CD4-positive, alpha-beta memory T cell (primary cell): ENCODE results near the gene LCK. TPM values are rescaled to one million over a fixed set of nuclear protein-coding genes. Genes with fewer than 3 reads are reported as not detected.

Experiments used
- CTCF ChIA-PET: fragments of 350-600 bp; sonication (Branson Sonifier 250); formaldehyde crosslinking; loops from one replicate; lab custom pipeline; 2021; ENCODE audit warnings: inconsistent platforms; ENCODE audit not compliant: partially characterized antibody; lab: Charles Lee
- POLR2A ChIA-PET: fragments of 350-600 bp; sonication (Branson Sonifier 250); formaldehyde crosslinking; loops from one replicate; lab custom pipeline; 2021; ENCODE audit not compliant: partially characterized antibody; lab: Charles Lee
- DNase-seq, 5 donors: peaks; one replicate each; pipeline versions ENCODE4 v3.0.0 to v3.0.0-alpha.2; 2020 to 2022; ENCODE audit warnings: mixed read lengths in 1 of 5
- H3K27ac ChIP-seq: one replicate; pipeline ENCODE4 v1.7.0; 2013; ENCODE audit warnings: low read depth, low read length
- H3K27me3 ChIP-seq: 2 replicates; pipeline ENCODE4 v1.7.0; 2013; ENCODE audit warnings: mild to moderate bottlenecking, low read length, moderate library complexity; ENCODE audit not compliant: insufficient read depth
- H3K36me3 ChIP-seq: 2 replicates; pipeline ENCODE4 v1.7.0; 2013; ENCODE audit warnings: mild to moderate bottlenecking, low read length, moderate library complexity; ENCODE audit not compliant: insufficient read depth
- H3K4me1 ChIP-seq: 2 replicates; pipeline ENCODE4 v1.7.0; 2013; ENCODE audit warnings: mild to moderate bottlenecking, low read length, moderate library complexity; ENCODE audit not compliant: insufficient read depth
- H3K4me3 ChIP-seq, 2 donors: one replicate each; pipeline ENCODE4 v1.7.0; 2013; ENCODE audit warnings: low read length in 2 of 2, mild to moderate bottlenecking in 1 of 2
- H3K9me3 ChIP-seq, 2 donors: one replicate each; pipeline ENCODE4 v1.7.0; 2013; ENCODE audit warnings: low read length in 2 of 2, control low read depth in 1 of 2; ENCODE audit not compliant: control insufficient read depth in 1 of 2
- H3K27ac Mint-ChIP-seq, 7 donors: one replicate each; pipeline ENCODE4 v1.8.0; 2020 to 2021; ENCODE audit warnings: mixed read lengths in 7 of 7, mild to moderate bottlenecking in 6 of 7, inconsistent platforms in 3 of 7, moderate library complexity in 3 of 7
- H3K27me3 Mint-ChIP-seq, 2 donors: one replicate each; pipeline ENCODE4 v1.8.0; 2020 to 2021; ENCODE audit warnings: mixed read lengths in 2 of 2
- H3K36me3 Mint-ChIP-seq, 2 donors: one replicate each; pipeline ENCODE4 v1.8.0; 2020 to 2021; ENCODE audit warnings: mixed read lengths in 2 of 2, inconsistent platforms in 1 of 2, mild to moderate bottlenecking in 1 of 2
- H3K4me1 Mint-ChIP-seq, 4 donors: one replicate each; pipeline ENCODE4 v1.8.0; 2020 to 2021; ENCODE audit warnings: mixed read lengths in 4 of 4, mild to moderate bottlenecking in 1 of 4
- H3K4me3 Mint-ChIP-seq, 8 donors: one replicate each; pipeline ENCODE4 v1.8.0; 2020 to 2021; ENCODE audit warnings: mixed read lengths in 8 of 8, mild to moderate bottlenecking in 7 of 8, moderate library complexity in 6 of 8, inconsistent platforms in 3 of 8
- H3K9me3 Mint-ChIP-seq, 8 donors: one replicate each; pipeline ENCODE4 v1.8.0; 2020 to 2021; ENCODE audit warnings: mixed read lengths in 8 of 8, mild to moderate bottlenecking in 5 of 8, inconsistent platforms in 3 of 8, moderate library complexity in 1 of 8
- intact Hi-C: fragments of 100-400 bp; cut with micrococcal nuclease; formaldehyde crosslinking; loops from one replicate; pipeline ENCODE4 v1.15.1; 2023
- polyA plus RNA-seq, 2 donors: library from polyadenylated mRNA; unstranded; fragments of 300-500 nt; fragmentation: Illumina TruSeq; gene quantifications; one replicate each; pipeline ENCODE4 v1.2.3, GENCODE V29; 2021
- total RNA-seq, 2 experiments: library from RNA; stranded (reverse); gene quantifications; one replicate each; pipeline ENCODE4 v1.2.3, GENCODE V29; 2021

LCK gene
- total and polyA plus RNA-seq, 4 experiments from 2014 or later: 431 to 1,233 (median 608) TPM

DNA sequence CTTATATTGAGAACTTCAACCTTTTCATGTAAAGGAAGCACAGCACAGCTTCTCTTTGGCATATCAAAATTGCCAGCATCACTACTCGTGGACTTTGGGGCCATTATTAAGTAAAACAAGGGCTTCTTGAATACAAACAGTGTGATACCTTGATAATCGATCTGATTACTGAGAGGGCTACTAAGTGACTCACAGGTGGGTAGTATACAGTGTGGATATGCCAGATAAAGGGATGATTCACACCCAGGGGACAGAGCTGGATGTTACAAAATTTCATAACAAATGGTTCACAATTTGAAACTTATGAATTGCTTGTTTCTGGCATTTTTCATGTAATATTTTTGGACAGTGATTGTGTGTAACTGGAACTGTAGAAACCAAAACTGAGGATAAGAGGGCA is 56.3 kb downstream of the LCK start:
- DNase-seq: no peak
- POLR2A ChIA-PET: interaction anchor here (1.0 to 4.0 kb wide), 6 partner anchors 11 to 33 kb away, joined by 3 to 20 read pairs (median 5); partner anchors contain the start of gene HDAC1
- no peak overlapping the region for H3K4me3 ChIP-seq
- peaks cover 61% of the 10 kb centered on the region for H3K4me1 ChIP-seq
- Mint-ChIP-seq H3K4me1 (peaks cover 48 to 78% (median 58%) of the 10 kb centered on the region in 4 donors), H3K36me3 (peaks cover 31 to 48% of the 10 kb centered on the region in 2 donors), H3K27me3 (no peaks in the 10 kb centered on the region), H3K9me3 (no peaks in the 10 kb centered on the region), H3K27ac (peak overlapping the region; percentile 2 to 90 (median 44)), H3K4me3 (peak overlapping the region in 2 of 8 donors; percentile 8 to 43)
- H3K9me3 ChIP-seq: no peaks in the 10 kb centered on the region
- intact Hi-C loops: no loop called here
- H3K27me3 ChIP-seq: no peaks in the 10 kb centered on the region
- peak overlapping the region; percentile 12 for H3K27ac ChIP-seq
- peaks cover 23% of the 10 kb centered on the region for H3K36me3 ChIP-seq
- CTCF ChIA-PET: interaction anchor here (1.0 to 1.7 kb wide), 5 partner anchors 11 to 91 kb away, joined by 3 to 7 read pairs (median 3); partner anchors contain the start of gene HDAC1

DNA sequence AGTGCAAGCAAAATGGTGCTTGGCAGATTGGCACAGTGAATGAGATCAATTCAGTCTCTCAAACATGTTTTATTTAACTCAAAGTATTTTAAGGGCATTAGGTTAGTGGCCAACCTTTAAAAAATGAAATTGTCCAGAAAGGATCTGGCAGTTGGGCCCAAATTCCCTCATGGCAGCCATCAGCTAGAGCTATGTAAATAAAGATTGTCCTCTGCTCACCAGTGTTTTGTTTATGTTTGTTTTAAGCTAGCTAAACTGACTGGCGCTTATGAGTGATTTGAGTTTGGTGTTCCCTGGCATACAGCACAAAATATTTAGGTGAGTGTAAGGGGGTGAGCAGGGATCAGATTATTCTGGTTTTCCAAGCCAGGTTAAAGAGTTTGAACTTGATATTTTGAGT is 58.9 kb downstream of the LCK start:
- H3K4me1 ChIP-seq: peaks cover 61% of the 10 kb centered on the region
- no peaks in the 10 kb centered on the region for H3K27me3 ChIP-seq
- Mint-ChIP-seq H3K36me3 (peaks cover 24 to 40% of the 10 kb centered on the region in 2 donors), H3K27ac (peak overlapping the region; percentile 4 to 85 (median 78)), H3K4me1 (peaks cover 45 to 75% (median 60%) of the 10 kb centered on the region in 4 donors), H3K27me3 (no peaks in the 10 kb centered on the region), H3K4me3 (peak overlapping the region in 1 of 8 donors; percentile 20), H3K9me3 (no peaks in the 10 kb centered on the region)
- H3K36me3 ChIP-seq: peaks cover 9% of the 10 kb centered on the region
- ChIA-PET POLR2A (interaction anchor here (1.3 to 2.1 kb wide), 2 partner anchors 12 to 26 kb away, joined by 3 to 8 read pairs; partner anchors contain the start of gene MARCKSL1), CTCF (interaction anchor here (1.8 kb wide), 1 partner anchor 17 kb away, joined by 3 read pairs; no protein-coding TSS in a partner anchor)
- no peak for DNase-seq
- intact Hi-C loops: no loop called here
- no peaks in the 10 kb centered on the region for H3K9me3 ChIP-seq
- no peak overlapping the region for H3K4me3 ChIP-seq
- no peak overlapping the region for H3K27ac ChIP-seq

DNA sequence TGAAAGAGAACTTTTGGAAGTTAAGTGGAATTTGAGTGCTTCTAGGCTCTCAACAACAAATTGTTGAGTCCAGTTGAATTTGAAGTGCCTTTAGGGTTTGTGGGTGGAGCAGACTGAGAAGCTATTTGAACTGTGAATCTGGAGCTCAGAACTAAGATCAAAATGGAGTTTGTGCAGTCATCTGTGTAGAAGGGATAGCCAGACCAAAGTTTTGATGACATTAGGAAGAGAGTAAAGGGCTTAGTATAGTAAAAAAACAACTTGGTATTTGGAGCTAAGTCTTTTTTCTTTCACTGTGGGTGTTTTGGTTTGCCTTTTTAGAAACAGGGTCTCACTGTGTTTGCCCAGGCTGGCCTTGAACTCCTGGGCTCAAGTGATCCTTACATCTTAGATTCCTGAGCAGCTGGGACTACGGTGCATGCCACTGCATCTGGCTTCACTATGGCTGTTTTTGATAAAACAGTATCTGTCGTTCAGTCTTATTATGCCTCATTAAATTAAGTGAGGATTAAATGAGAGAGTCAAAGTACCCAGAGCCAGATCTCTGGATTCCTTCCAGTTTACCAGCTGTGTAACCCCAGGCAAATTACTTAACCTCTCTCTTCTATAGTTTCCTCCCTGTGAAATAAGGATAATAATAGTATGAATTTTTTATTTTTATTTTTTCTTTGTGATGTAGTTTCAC is 60.8 kb downstream of the LCK start:
- H3K36me3 Mint-ChIP-seq: peaks cover 25 to 34% of the 10 kb centered on the region in 2 donors
- Histone ChIP-seq H3K4me3 (no peak overlapping the region), H3K27me3 (no peaks in the 10 kb centered on the region), H3K36me3 (peaks cover 13% of the 10 kb centered on the region), H3K9me3 (no peaks in the 10 kb centered on the region), H3K4me1 (peaks cover 50% of the 10 kb centered on the region), H3K27ac (no peak overlapping the region)
- H3K4me3 Mint-ChIP-seq: no peak overlapping the region
- CTCF ChIA-PET: interaction anchor here (0.8 to 1.6 kb wide), 5 partner anchors 10 to 96 kb away, joined by 3 to 7 read pairs (median 3); partner anchors contain the start of gene MARCKSL1
- peaks cover 41 to 71% (median 57%) of the 10 kb centered on the region in 4 donors for H3K4me1 Mint-ChIP-seq
- DNase-seq: no peak
- intact Hi-C loops: no loop called here
- POLR2A ChIA-PET: interaction anchor here (0.7 to 1.9 kb wide), 6 partner anchors 8 to 82 kb away, joined by 3 to 13 read pairs (median 3); partner anchors contain the start of genes BSDC1, HDAC1 and MARCKSL1
- H3K9me3 Mint-ChIP-seq: no peaks in the 10 kb centered on the region
- H3K27ac Mint-ChIP-seq: peak overlapping the region; percentile 4 to 94 (median 68)
- no peaks in the 10 kb centered on the region for H3K27me3 Mint-ChIP-seq

DNA sequence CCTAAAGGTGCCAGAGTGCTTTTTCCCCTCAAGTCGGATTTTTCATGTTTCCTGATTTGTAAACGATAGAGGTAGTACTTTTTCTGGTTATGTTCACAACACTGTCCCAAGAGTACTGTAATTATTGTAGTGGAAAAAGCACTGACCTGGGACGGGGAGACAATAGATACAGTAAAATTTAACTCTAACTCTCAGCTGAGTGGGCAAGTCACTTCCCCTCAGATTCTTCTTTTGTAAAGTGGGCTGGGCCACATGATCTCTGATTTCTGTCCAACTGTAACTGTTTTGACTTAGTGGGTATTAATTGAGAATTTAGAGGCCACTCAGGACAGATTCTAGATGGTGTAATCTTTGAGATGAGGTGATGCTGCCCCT is 65.8 kb downstream of the LCK start:
- H3K36me3 Mint-ChIP-seq: peaks cover 20 to 30% of the 10 kb centered on the region in 2 donors
- peak overlapping the region in 5 of 7 donors; percentile 3 to 77 (median 70) for H3K27ac Mint-ChIP-seq
- Histone ChIP-seq H3K27ac (no peak overlapping the region), H3K4me3 (no peak overlapping the region), H3K36me3 (peaks cover 24% of the 10 kb centered on the region), H3K27me3 (no peaks in the 10 kb centered on the region), H3K9me3 (no peaks in the 10 kb centered on the region), H3K4me1 (peaks cover 34% of the 10 kb centered on the region)
- H3K9me3 Mint-ChIP-seq: no peaks in the 10 kb centered on the region
- no peak for DNase-seq
- no peak overlapping the region for H3K4me3 Mint-ChIP-seq
- H3K4me1 Mint-ChIP-seq: peaks cover 20 to 40% (median 33%) of the 10 kb centered on the region in 4 donors
- CTCF ChIA-PET: interaction anchor here (1.2 kb wide), 2 partner anchors 35 to 64 kb away, joined by 3 read pairs; no protein-coding TSS in a partner anchor
- POLR2A ChIA-PET: no interaction called here
- no peaks in the 10 kb centered on the region for H3K27me3 Mint-ChIP-seq
- intact Hi-C loops: no loop called here

DNA sequence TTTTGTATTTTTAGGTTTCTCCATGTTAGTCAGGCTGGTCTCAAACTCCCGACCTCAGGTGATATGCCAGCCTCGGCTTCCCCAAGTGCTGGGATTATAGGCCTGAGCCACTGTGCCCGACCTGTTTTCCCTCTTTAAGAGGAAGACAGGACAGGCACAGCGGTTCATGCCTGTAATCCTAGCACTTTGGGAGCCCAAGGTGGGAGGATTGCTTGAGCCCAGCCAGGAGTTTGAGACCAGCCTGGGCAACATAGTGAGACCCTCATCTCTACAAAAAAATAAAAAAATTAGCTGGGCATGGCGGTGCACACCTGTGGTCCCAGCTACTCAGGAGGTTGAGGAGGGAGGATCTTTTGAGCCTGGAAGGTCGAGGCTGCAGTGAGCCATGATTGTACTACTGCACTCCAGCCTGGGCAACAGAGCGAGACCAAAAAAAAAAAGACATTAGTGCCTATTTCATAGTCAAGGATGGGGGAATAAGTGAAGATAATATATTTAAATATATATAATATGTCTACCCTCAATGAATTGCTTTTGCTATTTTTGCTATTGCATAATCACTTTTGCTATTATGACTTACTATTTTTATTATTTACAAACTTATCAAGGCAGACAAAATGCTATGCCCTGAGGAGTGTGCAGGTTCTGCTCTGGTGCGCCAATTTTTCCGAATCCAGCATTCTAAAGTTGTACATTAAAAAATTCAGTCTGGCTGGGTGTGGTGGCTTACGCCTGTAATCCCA is 67.2 kb downstream of the LCK start:
- no peaks in the 10 kb centered on the region for H3K27me3 Mint-ChIP-seq
- Histone ChIP-seq H3K4me1 (peaks cover 44% of the 10 kb centered on the region), H3K36me3 (peaks cover 22% of the 10 kb centered on the region), H3K9me3 (no peaks in the 10 kb centered on the region), H3K27ac (no peak overlapping the region), H3K27me3 (no peaks in the 10 kb centered on the region), H3K4me3 (no peak overlapping the region)
- no peak overlapping the region for H3K4me3 Mint-ChIP-seq
- peak overlapping the region in 4 of 7 donors; percentile 56 to 82 (median 64) for H3K27ac Mint-ChIP-seq
- H3K9me3 Mint-ChIP-seq: no peaks in the 10 kb centered on the region
- POLR2A ChIA-PET: interaction anchor here (0.9 to 2.2 kb wide), 5 partner anchors 10 to 27 kb away, joined by 3 to 15 read pairs (median 4); partner anchors contain the start of genes HDAC1 and MARCKSL1
- peaks cover 20 to 36% of the 10 kb centered on the region in 2 donors for H3K36me3 Mint-ChIP-seq
- intact Hi-C loops: no loop called here
- DNase-seq: no peak
- peaks cover 29 to 49% (median 40%) of the 10 kb centered on the region in 4 donors for H3K4me1 Mint-ChIP-seq
- CTCF ChIA-PET: interaction anchor here (1.2 to 2.0 kb wide), 2 partner anchors 22 to 65 kb away, joined by 3 to 4 read pairs; no protein-coding TSS in a partner anchor

DNA sequence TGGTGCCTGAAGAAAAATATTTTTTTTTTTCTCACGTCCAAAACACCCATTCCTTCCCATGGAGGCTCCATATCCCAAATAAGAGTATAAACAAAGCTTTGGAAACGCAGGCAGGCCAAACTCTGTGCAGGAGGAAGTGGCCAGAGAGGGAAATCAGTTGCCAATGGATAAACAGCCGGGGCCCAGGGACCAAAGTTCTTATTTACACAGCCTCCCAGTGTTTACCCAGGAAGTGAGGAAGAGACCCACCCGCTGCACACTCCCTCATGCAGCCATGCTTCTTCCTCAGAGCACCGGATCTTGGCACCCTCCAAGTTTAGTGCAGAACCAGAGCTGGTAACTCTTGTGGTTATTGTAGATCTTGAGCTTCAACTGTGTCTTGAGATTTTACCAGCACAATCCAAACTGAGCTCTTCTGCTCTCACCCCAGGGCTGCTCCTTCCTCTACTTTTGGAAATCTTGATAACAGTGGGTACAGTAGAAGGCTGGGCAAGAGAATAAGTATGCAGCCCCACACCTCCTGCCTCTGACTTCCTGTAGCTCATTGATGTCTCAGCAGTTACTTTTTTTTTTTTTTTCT is 70.7 kb downstream of the LCK start:
- no peaks in the 10 kb centered on the region for H3K27me3 ChIP-seq
- Mint-ChIP-seq H3K4me3 (peak overlapping the region; percentile 72 to 85 (median 78)), H3K27me3 (no peaks in the 10 kb centered on the region), H3K36me3 (peaks cover 13 to 33% of the 10 kb centered on the region in 2 donors), H3K27ac (peak overlapping the region; percentile 88 to 96 (median 90)), H3K9me3 (no peaks in the 10 kb centered on the region), H3K4me1 (peaks cover 26 to 55% (median 42%) of the 10 kb centered on the region in 4 donors)
- no peak overlapping the region for H3K4me3 ChIP-seq
- ChIA-PET CTCF (interaction anchor here (0.5 to 7.8 kb wide), 21 partner anchors 10 to 1519 kb away, joined by 3 to 47 read pairs (median 5); partner anchors contain the start of genes HDAC1, LCK, MARCKSL1 and TMEM39B), POLR2A (interaction anchor here (0.6 to 5.2 kb wide), 38 partner anchors 9 to 387 kb away, joined by 3 to 96 read pairs (median 4); partner anchors contain the start of genes BSDC1, CCDC28B, FAM167B and HDAC1)
- H3K36me3 ChIP-seq: peaks cover 27% of the 10 kb centered on the region
- intact Hi-C loops: loop anchor here (2.0 kb wide), 1 partner anchor 13 kb away; no protein-coding TSS in a partner anchor
- no peaks in the 10 kb centered on the region for H3K9me3 ChIP-seq
- peaks cover 63% of the 10 kb centered on the region for H3K4me1 ChIP-seq
- H3K27ac ChIP-seq: peak overlapping the region; percentile 18
- DNase-seq: peak; percentile 55 to 66 (median 59)
